ENCODE measurements around the gene COL6A2.

Gene COL6A2

DNA sequence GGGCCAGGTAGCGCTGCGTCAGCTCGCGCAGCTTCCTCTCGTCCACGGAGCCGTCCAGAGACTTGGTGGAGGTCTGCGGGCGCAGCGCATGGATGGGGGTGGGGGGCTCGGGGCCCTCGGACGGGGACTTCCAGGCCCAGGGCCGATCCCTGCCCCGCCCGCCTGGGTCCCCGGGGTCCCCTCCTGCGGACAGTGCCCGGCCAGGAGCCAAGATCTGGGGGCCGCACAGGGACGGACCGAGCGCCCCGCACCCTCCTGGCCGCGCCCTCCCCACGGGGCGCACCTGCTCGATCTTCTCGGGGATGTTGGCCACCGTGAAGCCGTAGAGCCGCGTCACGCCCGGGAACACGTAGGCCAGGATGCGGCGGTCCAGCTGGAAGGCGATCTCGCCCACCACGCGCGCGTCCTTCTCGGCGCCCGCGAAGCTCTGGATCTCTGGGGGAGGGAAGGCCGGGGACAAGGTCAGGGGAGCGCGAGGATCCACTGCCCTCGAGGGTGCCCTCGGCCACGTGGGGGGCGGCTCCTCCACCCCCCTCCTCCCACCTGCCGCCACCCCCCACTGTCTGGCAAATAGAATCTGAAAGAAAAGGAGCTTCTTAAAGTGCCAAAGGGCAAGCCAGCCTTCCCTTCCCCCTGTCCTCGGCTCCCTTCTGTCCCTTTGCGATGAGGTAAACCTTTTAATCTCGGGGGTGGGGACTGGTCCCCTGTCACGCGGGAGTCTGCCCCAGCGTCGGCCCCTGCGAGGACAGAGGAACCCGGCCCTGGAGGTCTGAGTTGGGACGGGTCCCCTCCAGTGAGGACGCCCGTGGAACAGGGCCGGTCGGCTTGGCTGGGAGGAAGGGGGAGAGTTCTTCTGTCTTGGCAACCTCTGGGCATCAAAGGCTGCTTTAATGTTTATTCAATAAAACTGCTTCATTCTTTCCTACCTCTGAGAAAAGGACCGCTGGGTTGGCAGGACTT lies 64.0 kb downstream of the COL6A2 start:
- Histone ChIP-seq H3K36me3 (ENCODE audit: control insufficient read depth, insufficient read depth, low read length) (no peaks in the 10 kb centered on the region), H3K4me1 (no peaks in the 10 kb centered on the region), H3K4me3 (ENCODE audit: low read depth, low read length) (no peak overlapping the region), H3K4me2 (ENCODE audit: low read length) (no peak overlapping the region), H2AFZ (no peak overlapping the region), H3K27ac (no peak overlapping the region), H3K9ac (no peak overlapping the region), H3K9me3 (ENCODE audit: control insufficient read depth, low read length) (no peaks in the 10 kb centered on the region), H3K27me3 (ENCODE audit: control insufficient read depth, insufficient read depth, low read length) (no peaks in the 10 kb centered on the region), H3K79me2 (no peaks in the 10 kb centered on the region)
- TF ChIP-seq CTCF (IDR thresholded peaks at IDR 0.05): no peak

DNA sequence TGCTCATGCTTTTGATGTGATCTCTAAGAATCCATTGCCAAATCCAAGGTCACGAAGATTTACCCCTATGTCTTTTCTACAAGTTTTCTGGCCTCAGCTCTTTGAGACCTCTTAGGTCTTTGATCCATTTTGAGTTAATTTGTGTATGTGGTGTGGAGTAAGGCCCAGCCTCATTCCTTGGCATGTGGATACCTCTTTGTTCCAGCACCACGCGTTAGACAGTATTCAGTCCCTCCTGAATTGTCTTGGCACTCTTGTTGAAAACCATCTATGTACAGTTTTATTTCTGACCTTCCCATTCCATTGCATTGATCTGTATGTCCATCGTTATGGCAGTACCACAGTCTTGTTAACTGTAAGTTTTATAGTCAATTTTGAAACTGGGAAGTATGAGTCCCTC lies 65.5 kb downstream of the COL6A2 start:
- Histone ChIP-seq H3K27ac (no peak overlapping the region), H2AFZ (no peak overlapping the region), H3K4me1 (no peaks in the 10 kb centered on the region), H3K79me2 (no peaks in the 10 kb centered on the region), H3K9me3 (ENCODE audit: control insufficient read depth, low read length) (no peaks in the 10 kb centered on the region), H3K9ac (no peak overlapping the region), H3K27me3 (ENCODE audit: control insufficient read depth, insufficient read depth, low read length) (no peaks in the 10 kb centered on the region), H3K4me3 (ENCODE audit: low read depth, low read length) (no peak overlapping the region), H3K4me2 (ENCODE audit: low read length) (no peak overlapping the region), H3K36me3 (ENCODE audit: control insufficient read depth, insufficient read depth, low read length) (no peaks in the 10 kb centered on the region)
- TF ChIP-seq CTCF (IDR thresholded peaks at IDR 0.05): no peak

- H3K4me1 ChIP-seq: no peaks in the 10 kb centered on the region
- H3K79me2 ChIP-seq: no peaks in the 10 kb centered on the region
- no peaks in the 10 kb centered on the region for H3K9me3 ChIP-seq (ENCODE audit: control insufficient read depth, low read length)
- no peaks in the 10 kb centered on the region for H3K36me3 ChIP-seq (ENCODE audit: control insufficient read depth, insufficient read depth, low read length)
- H2AFZ ChIP-seq: no peak overlapping the region
- no peak overlapping the region for H3K4me2 ChIP-seq (ENCODE audit: low read length)
- H3K27ac ChIP-seq: no peak overlapping the region
- no peak for TF ChIP-seq CTCF (IDR thresholded peaks at IDR 0.05)
- H3K9ac ChIP-seq: no peak overlapping the region
- no peaks in the 10 kb centered on the region for H3K27me3 ChIP-seq (ENCODE audit: control insufficient read depth, insufficient read depth, low read length)
- no peak overlapping the region for H3K4me3 ChIP-seq (ENCODE audit: low read depth, low read length)
Observed at GRCh38 chr21:46165098-46165497, 67.2 kb downstream of the COL6A2 start.

- H3K36me3 ChIP-seq (ENCODE audit: control insufficient read depth, insufficient read depth, low read length): no peaks in the 10 kb centered on the region
- H3K4me1 ChIP-seq: no peaks in the 10 kb centered on the region
- no peaks in the 10 kb centered on the region for H3K79me2 ChIP-seq
- H3K9me3 ChIP-seq (ENCODE audit: control insufficient read depth, low read length): no peaks in the 10 kb centered on the region
- no peak overlapping the region for H3K4me2 ChIP-seq (ENCODE audit: low read length)
- H3K27me3 ChIP-seq (ENCODE audit: control insufficient read depth, insufficient read depth, low read length): no peaks in the 10 kb centered on the region
- H3K9ac ChIP-seq: no peak overlapping the region
- H2AFZ ChIP-seq: no peak overlapping the region
- no peak for TF ChIP-seq CTCF (IDR thresholded peaks at IDR 0.05)
- no peak overlapping the region for H3K4me3 ChIP-seq (ENCODE audit: low read depth, low read length)
- H3K27ac ChIP-seq: no peak overlapping the region
Observed at GRCh38 chr21:46168238-46168637, 70.3 kb downstream of the COL6A2 start.

All from parathyroid adenoma (tissue), 2 donors.